Ureter (tissue), 1 donor: ENCODE results near the gene MYO1G. TPM values are rescaled to one million over a fixed set of nuclear protein-coding genes. Genes with fewer than 3 reads are reported as not detected.

ENCODE experiments used
- DNase-seq: peaks from one replicate; pipeline ENCODE4 v3.0.0-alpha.2; 2020; ENCODE audit warnings: low spot score
- total RNA-seq: library from RNA; stranded (reverse); gene quantifications from one replicate; pipeline ENCODE4 v1.2.4, GENCODE V29; 2023
- donor health status: DM: yes; HTN: yes; CAD: no.

MYO1G gene
- total RNA-seq, 1 donor from 2014 or later: 6.0 TPM

DNA sequence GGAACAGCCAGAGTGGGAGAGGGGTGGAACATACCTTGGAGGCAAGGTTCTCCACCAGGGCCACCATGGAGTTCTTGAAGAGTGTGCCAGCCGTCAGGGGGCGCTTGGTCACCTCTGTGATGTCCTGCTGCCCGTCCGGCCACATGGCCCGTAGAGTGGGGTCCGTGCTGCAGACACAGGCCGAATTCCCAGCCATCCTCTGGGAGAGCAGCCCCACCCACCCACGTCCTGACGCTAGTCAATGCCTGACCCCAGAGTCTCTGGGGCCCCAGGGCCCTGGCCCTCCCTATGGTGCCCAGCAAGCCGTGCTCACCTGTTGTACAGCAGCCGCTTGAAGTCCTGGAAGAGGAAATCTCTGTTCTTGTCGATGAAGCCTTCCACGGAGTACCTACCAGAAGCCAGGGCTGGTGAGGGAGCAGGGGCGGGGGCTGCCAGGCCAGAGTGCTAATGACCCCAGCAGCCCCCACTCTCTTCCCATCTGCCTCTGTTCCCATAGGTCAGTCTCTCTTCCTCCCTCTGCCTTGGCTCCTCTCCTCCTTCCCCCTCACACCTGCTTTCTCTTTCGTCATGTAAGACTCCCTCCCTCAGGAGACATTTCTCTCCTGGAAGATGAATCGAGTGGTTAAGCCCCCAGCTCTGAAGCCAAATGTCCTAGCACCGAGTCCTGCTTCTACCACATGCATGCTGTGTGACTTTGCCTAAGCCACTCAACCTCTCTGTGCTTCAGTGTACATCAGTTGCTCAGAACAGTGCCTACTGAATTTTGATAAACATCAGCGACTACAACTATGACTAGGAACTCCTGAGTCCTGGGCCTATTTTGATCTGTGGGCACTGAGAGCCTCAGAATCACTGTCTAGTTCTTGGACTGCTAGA lies 11.0 kb downstream of the MYO1G start:
- DNase-seq: no peak

- DNase-seq: no peak
Observed at GRCh38 chr7:44966731-44967538, 11.9 kb downstream of the MYO1G start.

GRCh38 chr7:44965937-44966730 lies 12.7 kb downstream of the MYO1G start:
- DNase-seq: no peak

GRCh38 chr7:44965441-44965903 lies 13.3 kb downstream of the MYO1G start:
- no peak for DNase-seq

GRCh38 chr7:44964831-44965440 lies 13.9 kb downstream of the MYO1G start:
- no peak for DNase-seq

- DNase-seq: no peak
Observed at GRCh38 chr7:44964384-44964830, 14.4 kb downstream of the MYO1G start.

GRCh38 chr7:44963364-44964290 lies 15.2 kb downstream of the MYO1G start:
- no peak for DNase-seq

- DNase-seq: no peak
Observed at GRCh38 chr7:44962483-44963251, 16.1 kb downstream of the MYO1G start.

DNA sequence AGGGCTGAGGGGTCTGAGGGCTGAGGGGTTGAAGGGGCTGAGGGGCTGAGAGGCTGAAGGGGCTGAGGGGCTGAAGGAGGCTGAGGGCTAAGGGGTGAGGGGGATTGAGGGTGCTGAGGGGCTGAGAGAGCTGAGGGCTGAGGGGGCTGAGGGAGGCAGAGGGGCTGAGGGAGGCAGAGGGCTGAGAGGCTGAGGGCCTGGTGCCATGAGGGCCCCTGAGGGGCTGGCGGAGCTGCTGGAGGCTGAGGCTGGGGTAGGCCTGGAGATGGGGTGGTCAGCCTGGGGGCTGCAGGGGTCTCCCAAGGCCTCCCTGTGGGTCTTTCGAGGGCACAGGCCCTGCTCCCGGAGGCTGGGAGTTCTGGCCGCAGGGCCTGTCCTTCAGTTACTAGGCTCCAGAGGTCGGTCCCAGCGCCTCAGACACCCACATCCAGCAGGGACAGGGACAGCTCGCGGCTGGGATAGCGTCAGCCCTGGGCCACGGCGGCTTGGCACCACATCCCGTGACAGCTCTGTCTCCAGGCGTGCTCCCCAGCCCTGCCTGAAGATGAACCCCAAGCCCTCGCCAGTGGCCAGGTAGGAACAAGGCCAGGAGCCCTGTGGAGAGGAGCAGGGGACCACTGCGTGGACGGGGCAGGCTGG lies 16.9 kb downstream of the MYO1G start:
- no peak for DNase-seq

DNA sequence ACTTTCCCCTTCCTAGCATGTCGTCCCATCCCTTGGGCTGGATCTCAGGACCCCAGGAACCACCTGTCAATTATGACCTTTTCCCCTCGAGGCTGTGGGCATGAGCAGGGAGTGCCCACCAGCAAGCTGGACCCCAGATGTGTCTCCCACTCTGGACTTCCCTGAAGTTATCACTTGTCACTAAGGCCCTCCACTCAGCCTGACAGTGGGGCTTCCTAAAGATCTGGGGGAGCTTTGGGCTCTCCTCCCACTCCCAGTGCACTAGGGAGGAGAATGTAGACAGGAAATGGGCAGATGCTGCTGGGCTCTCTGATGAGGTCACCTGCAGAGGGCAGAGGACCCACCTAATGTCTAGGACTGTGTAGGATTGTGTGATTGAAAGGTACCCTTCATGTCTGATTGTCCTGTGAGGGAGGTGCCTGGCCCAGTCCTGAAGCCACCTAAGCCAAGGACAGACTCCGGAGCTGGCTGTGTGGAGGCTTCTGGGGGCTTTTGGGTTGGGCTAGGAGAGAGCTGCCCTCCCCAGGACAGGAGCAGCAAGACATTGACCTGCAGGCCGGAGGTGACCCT lies 18.7 kb downstream of the MYO1G start:
- DNase-seq: no peak

- DNase-seq: no peak
Observed at GRCh38 chr7:44959433-44959951, 19.3 kb downstream of the MYO1G start.

DNA sequence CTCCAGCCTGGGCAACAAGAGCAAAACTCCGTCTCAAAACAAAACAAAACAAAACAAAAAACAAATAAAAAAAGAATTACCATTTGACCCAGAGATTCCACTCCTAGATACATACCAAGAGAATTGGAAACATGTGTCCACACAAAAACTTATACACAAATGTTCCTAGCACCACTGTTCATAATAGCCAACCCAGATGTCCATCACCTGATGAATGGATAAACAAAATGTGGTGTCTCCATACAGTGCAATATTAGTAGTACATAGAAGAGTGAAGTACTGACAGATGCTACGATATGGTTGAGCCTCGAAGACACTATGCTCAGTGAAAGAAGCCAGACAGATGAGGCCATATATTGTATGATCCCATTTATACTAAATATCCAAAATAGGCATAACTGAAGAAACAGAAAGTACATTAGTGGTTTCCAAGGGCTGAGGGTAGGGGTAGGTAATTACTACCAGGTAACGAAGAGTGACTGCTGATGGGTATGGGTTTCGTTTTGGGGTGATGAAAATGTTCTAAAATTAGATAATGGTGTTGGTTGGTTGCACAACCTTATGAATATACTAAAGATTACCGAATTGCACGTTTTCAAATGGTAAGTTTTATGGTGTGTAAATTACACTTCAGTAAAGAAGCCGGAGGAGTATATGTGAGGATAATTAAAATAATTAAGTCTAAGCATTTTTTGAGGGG lies 20.0 kb downstream of the MYO1G start:
- no peak for DNase-seq

- DNase-seq: no peak
Observed at GRCh38 chr7:44956157-44956766, 22.6 kb downstream of the MYO1G start.

DNA sequence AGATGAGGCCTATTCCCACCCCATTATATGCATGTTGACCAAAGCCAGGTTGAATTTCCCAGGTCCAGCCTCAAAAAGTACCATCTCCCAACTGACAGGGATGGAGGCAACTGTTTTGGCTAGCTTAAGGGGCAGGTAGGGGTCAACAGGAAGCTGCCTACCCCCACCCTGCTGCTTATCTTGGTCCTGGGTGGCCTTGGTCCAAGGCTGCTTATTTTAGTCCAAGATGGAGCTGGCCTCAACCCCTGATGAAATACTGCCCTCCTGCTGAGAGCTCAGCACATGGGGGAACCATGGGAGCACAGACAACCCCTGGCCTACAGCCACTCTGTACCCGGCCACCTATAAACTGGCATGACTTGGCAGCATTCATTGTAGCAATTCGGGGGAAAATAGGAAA lies 23.1 kb downstream of the MYO1G start:
- no peak for DNase-seq

DNA sequence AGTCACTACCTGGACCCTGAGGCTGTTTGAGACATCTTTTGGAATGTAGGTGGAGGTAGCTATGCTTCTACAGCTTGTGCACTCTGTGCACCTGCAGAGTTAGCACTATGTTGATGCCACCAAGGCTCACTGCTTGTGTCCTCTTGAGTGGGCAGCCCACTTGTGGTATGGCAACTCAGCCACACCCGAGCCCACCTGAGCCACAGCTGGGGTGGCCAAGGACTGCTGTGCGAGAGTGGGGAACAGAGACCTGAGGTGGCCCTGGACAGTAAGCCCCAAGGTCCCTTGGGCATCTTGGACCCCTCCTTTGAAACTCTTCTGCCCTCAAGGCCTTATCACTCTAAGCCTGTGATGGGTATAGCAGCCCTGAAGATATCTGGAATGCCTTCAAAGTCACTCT lies 25.7 kb downstream of the MYO1G start:
- DNase-seq: no peak

DNA sequence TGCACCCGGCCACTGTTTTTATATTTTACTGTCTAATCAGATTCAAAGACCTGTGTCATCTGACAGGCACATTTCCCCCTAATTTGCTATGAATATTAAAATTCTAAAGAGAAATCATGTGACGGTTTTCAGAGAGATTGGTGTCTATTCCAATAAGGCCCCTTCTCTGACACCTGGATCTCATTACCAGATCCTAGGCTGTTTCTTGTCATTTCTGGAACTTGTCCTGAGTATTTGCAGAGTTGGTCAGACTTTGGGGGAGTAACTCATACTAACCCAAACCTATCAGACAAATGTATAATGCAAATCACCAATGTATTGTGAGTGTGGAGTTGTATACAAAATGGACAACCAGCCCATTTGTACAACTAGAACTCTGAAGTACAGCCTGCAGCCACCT lies 29.5 kb downstream of the MYO1G start:
- DNase-seq: no peak

GRCh38 chr7:44945479-44945878 lies 33.3 kb downstream of the MYO1G start:
- DNase-seq: no peak
